ENCODE measurements around the gene SORCS2. TPM values are rescaled to one million over a fixed set of nuclear protein-coding genes. Genes with fewer than 3 reads are reported as not detected.

The SORCS2 gene
- total RNA-seq, 4 donors from 2014 or later = 0.48 to 1.8 (median 0.68) TPM; not detected in 1

DNA sequence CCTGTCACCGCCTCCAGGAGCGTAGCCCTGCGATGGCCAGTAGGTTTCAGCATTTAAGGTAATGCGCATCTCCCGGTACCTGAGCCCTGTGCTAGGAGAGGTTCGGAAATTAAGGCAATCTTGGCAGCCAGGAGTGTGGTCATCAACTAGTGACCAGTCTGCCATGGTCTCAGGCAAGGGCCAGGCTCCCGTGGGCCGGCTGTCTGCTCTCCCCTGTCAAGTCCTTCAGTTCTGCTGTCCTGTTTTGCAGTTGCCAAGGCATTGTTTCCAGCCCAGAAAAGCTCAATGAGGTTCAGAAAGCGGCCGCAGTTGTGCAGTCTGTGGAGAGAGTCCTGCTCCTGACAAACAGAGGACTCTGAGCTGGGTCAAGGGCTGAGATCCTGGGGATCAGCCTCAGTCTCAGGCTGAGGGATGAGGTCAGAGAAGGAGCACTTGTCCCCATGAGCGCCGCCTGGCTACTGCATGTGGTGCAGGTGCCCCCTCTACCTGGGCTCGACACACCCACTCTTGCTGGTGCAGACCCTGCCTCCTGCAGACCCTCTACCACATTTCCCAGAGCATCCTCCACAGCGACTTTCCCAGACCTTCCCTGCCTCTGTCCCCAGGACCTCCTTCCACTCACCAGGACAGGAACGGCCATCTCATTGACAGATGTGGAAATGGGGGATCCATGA, 295.8 kb downstream of the SORCS2 start:
- intact Hi-C loops (cut with DNase I; ENCODE audit: low total_unique reads) = no loop called here
- in situ Hi-C loops (cut with MboI; ENCODE audit: low pct_ligation_motif_present in 1 of 4, low pct_unique_long_range_greater_than_20kb in 1 of 4, low sequenced_read_pairs in 3 of 4) = no loop called here
- no peaks in the 10 kb centered on the region for H3K9me3 ChIP-seq
- no peak for DNase-seq
- no peaks in the 10 kb centered on the region for H3K36me3 ChIP-seq
- no peaks in the 10 kb centered on the region for H3K27me3 ChIP-seq
- H3K4me1 ChIP-seq = no peaks in the 10 kb centered on the region
- TF ChIP-seq, protein P1, sequence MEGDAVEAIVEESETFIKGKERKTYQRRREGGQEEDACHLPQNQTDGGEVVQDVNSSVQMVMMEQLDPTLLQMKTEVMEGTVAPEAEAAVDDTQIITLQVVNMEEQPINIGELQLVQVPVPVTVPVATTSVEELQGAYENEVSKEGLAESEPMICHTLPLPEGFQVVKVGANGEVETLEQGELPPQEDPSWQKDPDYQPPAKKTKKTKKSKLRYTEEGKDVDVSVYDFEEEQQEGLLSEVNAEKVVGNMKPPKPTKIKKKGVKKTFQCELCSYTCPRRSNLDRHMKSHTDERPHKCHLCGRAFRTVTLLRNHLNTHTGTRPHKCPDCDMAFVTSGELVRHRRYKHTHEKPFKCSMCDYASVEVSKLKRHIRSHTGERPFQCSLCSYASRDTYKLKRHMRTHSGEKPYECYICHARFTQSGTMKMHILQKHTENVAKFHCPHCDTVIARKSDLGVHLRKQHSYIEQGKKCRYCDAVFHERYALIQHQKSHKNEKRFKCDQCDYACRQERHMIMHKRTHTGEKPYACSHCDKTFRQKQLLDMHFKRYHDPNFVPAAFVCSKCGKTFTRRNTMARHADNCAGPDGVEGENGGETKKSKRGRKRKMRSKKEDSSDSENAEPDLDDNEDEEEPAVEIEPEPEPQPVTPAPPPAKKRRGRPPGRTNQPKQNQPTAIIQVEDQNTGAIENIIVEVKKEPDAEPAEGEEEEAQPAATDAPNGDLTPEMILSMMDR (IDR thresholded peaks at IDR 0.05) = no peak
- TF ChIP-seq POLR2A (IDR thresholded peaks at IDR 0.05) = no peak
- no peak overlapping the region for H3K27ac ChIP-seq
- WGBS, 2 donors (ENCODE audit: low coverage in 1 of 2) = 84% methylated on average over 14 of the region's 15 CpGs; no CpG with 5 or more reads in 1 of the 2 donors
- H3K4me3 ChIP-seq = no peak overlapping the region

DNA sequence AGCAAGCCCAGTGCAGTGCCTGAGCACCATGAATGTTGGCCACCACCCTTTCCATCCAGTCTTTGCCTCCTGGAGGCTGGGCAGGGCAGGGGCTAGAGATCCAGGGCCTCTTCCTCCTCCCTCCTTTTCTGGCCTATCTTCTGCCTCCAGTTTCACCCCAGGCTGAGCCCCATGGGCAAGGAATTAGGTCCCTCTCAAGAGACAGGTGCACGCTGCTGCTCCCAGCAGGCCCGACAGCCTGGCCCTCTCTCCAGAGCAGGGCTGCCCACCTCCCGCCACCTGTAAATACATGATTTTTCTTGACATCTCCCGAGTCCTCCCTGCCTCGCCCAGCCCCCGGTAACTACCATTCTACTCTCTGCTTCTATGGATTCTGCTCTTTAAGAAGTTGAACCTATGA, 299.6 kb downstream of the SORCS2 start:
- intact Hi-C loops (cut with DNase I; ENCODE audit: low total_unique reads) = no loop called here
- in situ Hi-C loops (cut with MboI; ENCODE audit: low pct_ligation_motif_present in 1 of 4, low pct_unique_long_range_greater_than_20kb in 1 of 4, low sequenced_read_pairs in 3 of 4) = no loop called here
- no peak for DNase-seq
- 88% methylated on average over 6 of the region's 6 CpGs; no CpG with 5 or more reads in 1 of the 2 donors for WGBS, 2 donors (ENCODE audit: low coverage in 1 of 2)
- H3K4me1 ChIP-seq = no peaks in the 10 kb centered on the region
- TF ChIP-seq, protein P1 (IDR thresholded peaks at IDR 0.05) = no peak
- TF ChIP-seq POLR2AphosphoS5 (IDR thresholded peaks at IDR 0.05) = no peak
- TF ChIP-seq EP300 (IDR thresholded peaks at IDR 0.05; ENCODE audit: low read depth) = no peak
- H3K27me3 ChIP-seq = no peaks in the 10 kb centered on the region
- H3K4me3 ChIP-seq = no peak overlapping the region
- H3K27ac ChIP-seq = no peak overlapping the region
- H3K36me3 ChIP-seq = no peaks in the 10 kb centered on the region
- H3K9me3 ChIP-seq = no peaks in the 10 kb centered on the region

GRCh38 chr4:7498446-7499200, 306.3 kb downstream of the SORCS2 start:
- Histone ChIP-seq H3K4me3 (no peak overlapping the region), H3K4me1 (no peaks in the 10 kb centered on the region), H3K9me3 (no peaks in the 10 kb centered on the region), H3K36me3 (no peaks in the 10 kb centered on the region), H3K27ac (no peak overlapping the region), H3K27me3 (no peaks in the 10 kb centered on the region)
- TF ChIP-seq POLR2A (IDR thresholded peaks at IDR 0.05) (no peak), EP300 (IDR thresholded peaks at IDR 0.05; ENCODE audit: low read depth) (no peak), POLR2AphosphoS5 (IDR thresholded peaks at IDR 0.05) (no peak)
- TF ChIP-seq, protein P1 (IDR thresholded peaks at IDR 0.05) = no peak
- DNase-seq = no peak
- WGBS, 2 donors (ENCODE audit: low coverage in 1 of 2) = 55% methylated on average over 15 of the region's 16 CpGs; no CpG with 5 or more reads in 1 of the 2 donors
- in situ Hi-C loops (cut with MboI; ENCODE audit: low pct_ligation_motif_present in 1 of 4, low pct_unique_long_range_greater_than_20kb in 1 of 4, low sequenced_read_pairs in 3 of 4) (no loop called here), intact Hi-C loops (cut with DNase I; ENCODE audit: low total_unique reads) (no loop called here)

- Histone ChIP-seq H3K27ac (no peak overlapping the region), H3K4me1 (no peaks in the 10 kb centered on the region), H3K9me3 (no peaks in the 10 kb centered on the region), H3K27me3 (no peaks in the 10 kb centered on the region), H3K36me3 (no peaks in the 10 kb centered on the region), H3K4me3 (no peak overlapping the region)
- no peak for TF ChIP-seq POLR2A (IDR thresholded peaks at IDR 0.05)
- TF ChIP-seq, protein P1 (IDR thresholded peaks at IDR 0.05) = no peak
- TF ChIP-seq POLR2AphosphoS5 (IDR thresholded peaks at IDR 0.05) = no peak
- TF ChIP-seq EP300 (IDR thresholded peaks at IDR 0.05; ENCODE audit: low read depth) = no peak
- DNase-seq = no peak
- in situ Hi-C loops (cut with MboI; ENCODE audit: low pct_ligation_motif_present in 1 of 4, low pct_unique_long_range_greater_than_20kb in 1 of 4, low sequenced_read_pairs in 3 of 4) (no loop called here), intact Hi-C loops (cut with DNase I; ENCODE audit: low total_unique reads) (no loop called here)
- 63 to 69% methylated on average over 2 to 14 of the region's 16 CpGs for WGBS, 2 donors (ENCODE audit: low coverage in 1 of 2)
Measured at GRCh38 chr4:7499661-7500060, 307.3 kb downstream of the SORCS2 start.
